K562 (cell line): Measurements from ENCODE around the gene HCN3. TPM values are rescaled to one million over a fixed set of nuclear protein-coding genes. Genes with fewer than 3 reads are reported as not detected.

Source experiments
- BCL6 ChIP-seq: fragments of 250-450 bp; sonication (Bioruptor Pico); IDR thresholded peaks from 2 replicates; pipeline ENCODE4 v1.4.0; 2020
- CHD1 ChIP-seq: fragments of 200-600 bp; sonication (generic); IDR thresholded peaks from one replicate; pipeline ENCODE4 v1.6.1; 2012; ENCODE audit warnings: mild to moderate bottlenecking, moderate library complexity, low read length, inconsistent platforms
- GABPB1 ChIP-seq: sonication (generic); formaldehyde crosslinking; IDR thresholded peaks from 2 replicates; pipeline ENCODE4 v1.8.0; 2022; ENCODE audit warnings: mild to moderate bottlenecking, missing genetic modification reagents
- ID3 ChIP-seq, 2 experiments: fragments of 250-450 bp in 1 of 2; fragments of 450-650 bp in 1 of 2; sonication (Bioruptor Pico) in 1 of 2; IDR thresholded peaks; 2 replicates each; pipeline versions ENCODE4 v1.6.1 to v1.8.0; 2016 to 2021; ENCODE audit warnings: mild to moderate bottlenecking in 2 of 2, moderate library complexity in 2 of 2, missing compliant biosample characterization in 1 of 2, missing genetic modification characterization in 1 of 2
- KAT8 ChIP-seq: fragments of 450-650 bp; IDR thresholded peaks from 2 replicates; pipeline ENCODE4 v1.6.1; 2016; ENCODE audit warnings: low read depth, mild to moderate bottlenecking
- KDM4B ChIP-seq, 2 experiments: fragments of 450-650 bp in 1 of 2; sonication (generic) in 1 of 2; IDR thresholded peaks; 2 replicates each; pipeline ENCODE4 v1.6.1; 2016 to 2017; ENCODE audit warnings: borderline replicate concordance in 2 of 2, antibody characterized with exemption in 1 of 2, low read depth in 1 of 2, mild to moderate bottlenecking in 1 of 2
- MBD2 ChIP-seq: sonication (generic); IDR thresholded peaks from 2 replicates; pipeline ENCODE4 v1.6.1; 2016; ENCODE audit warnings: low read depth, borderline replicate concordance
- PREB ChIP-seq: sonication (generic); formaldehyde crosslinking; IDR thresholded peaks from 2 replicates; pipeline ENCODE4 v1.8.1; 2023; ENCODE audit warnings: mild to moderate bottlenecking, missing genetic modification reagents
- SMARCB1 ChIP-seq: IDR thresholded peaks from 2 replicates; pipeline ENCODE4 v1.6.1; 2011; ENCODE audit warnings: improper control_type of control experiment, low read depth; ENCODE audit not compliant: insufficient read length
- STAT6 ChIP-seq: sonication (generic); formaldehyde crosslinking; IDR thresholded peaks from 2 replicates; pipeline ENCODE4 v1.8.1; 2023; ENCODE audit warnings: mild to moderate bottlenecking, missing genetic modification reagents
- TFAP4 ChIP-seq: sonication (generic); formaldehyde crosslinking; IDR thresholded peaks from 2 replicates; pipeline ENCODE4 v1.8.0; 2022; ENCODE audit warnings: missing genetic modification reagents, mild to moderate bottlenecking, moderate library complexity, borderline replicate concordance
- ZBTB11 ChIP-seq, 3 experiments: fragments of 200-800 bp in 1 of 3; fragments of 250-450 bp in 1 of 3; fragments of 450-650 bp in 1 of 3; sonication (Bioruptor Pico) in 1 of 3; sonication (Bioruptor generic) in 1 of 3; formaldehyde crosslinking in 1 of 3; IDR thresholded peaks; 2 replicates each; pipeline versions ENCODE4 v1.6.1 to v1.8.0; 2016 to 2022; ENCODE audit warnings: mild to moderate bottlenecking in 2 of 3, missing genetic modification characterization in 2 of 3, missing compliant biosample characterization in 1 of 3, moderate library complexity in 1 of 3
- ZBTB7A ChIP-seq: IDR thresholded peaks from 2 replicates; pipeline ENCODE4 v1.6.1; 2011; ENCODE audit warnings: low read depth, mild to moderate bottlenecking, low read length, moderate library complexity, borderline replicate concordance; ENCODE audit not compliant: control insufficient read depth
- ZNF57 ChIP-seq: fragments of 450-650 bp; formaldehyde crosslinking; IDR thresholded peaks from 2 replicates; pipeline ENCODE4 v1.4.0; 2020; ENCODE audit warnings: mild to moderate bottlenecking, moderate library complexity
- ZNF668 ChIP-seq: fragments of 250-450 bp; sonication (Bioruptor Pico); IDR thresholded peaks from 2 replicates; pipeline ENCODE4 v1.8.0; 2022; ENCODE audit warnings: mild to moderate bottlenecking, inconsistent platforms
- ZNF75A ChIP-seq: fragments of 450-650 bp; formaldehyde crosslinking; IDR thresholded peaks from 2 replicates; pipeline ENCODE4 v1.4.0; 2020; ENCODE audit warnings: mild to moderate bottlenecking
- ZSCAN29 ChIP-seq: fragments of 450-650 bp; IDR thresholded peaks from 2 replicates; pipeline ENCODE4 v1.6.1; 2017
- ZSCAN32 ChIP-seq: fragments of 450-650 bp; formaldehyde crosslinking; IDR thresholded peaks from 2 replicates; pipeline ENCODE4 v1.4.0; 2020; ENCODE audit warnings: mild to moderate bottlenecking, moderate library complexity
- polyA plus RNA-seq, 8 experiments: library from polyadenylated mRNA; depleted of rRNA in 4 of 8; stranded (reverse) in 5 of 8; unstranded in 3 of 8; fragments of >200 nt; fragmentation: Nextera tagmentation in 2 of 8; fragmentation: Illumina TruSeq in 1 of 8; extraction: Ambion mirVana in 2 of 8; extraction: Trizol in 1 of 8; gene quantifications; 2 replicates each; pipeline versions ENCODE4 v1.2.1 to v1.2.3, GENCODE V29; 2011 to 2014; ENCODE audit warnings: inconsistent platforms in 1 of 8, missing spikeins in 1 of 8
- total RNA-seq, 7 experiments: library from RNA; depleted of rRNA in 6 of 7; stranded (reverse); fragments of >200 nt in 6 of 7; fragmentation: Illumina TruSeq in 2 of 7; extraction: Trizol in 2 of 7; gene quantifications; 2 replicates each; pipeline versions ENCODE4 v1.2.1 to v1.2.3, GENCODE V29; 2011 to 2021; ENCODE audit warnings: low replicate concordance in 1 of 7

Gene HCN3
- total and polyA plus RNA-seq, 9 of the 15 experiments (the other 6 are each of a cell fraction or from before 2014, with no cell fraction given) = 0.91 to 9.7 (median 3.9) TPM

- TF ChIP-seq CHD1 = no peak
- TF ChIP-seq ZNF668 (CRISPR knock-in tag) = no peak
- TF ChIP-seq ID3 (CRISPR knock-in tag; IDR thresholded peaks at IDR 0.05) = no peak
- TF ChIP-seq ID3 (tag; IDR thresholded peaks at IDR 0.05) = no peak; the same call in 1 of the 2 replicates
- TF ChIP-seq ZBTB11 (CRISPR knock-in tag; IDR thresholded peaks at IDR 0.05) = peak in 1 of 3 experiments; percentile 79; a peak in 2 of 6 replicates
- peak; percentile 82 for TF ChIP-seq ZBTB7A
- no peak for TF ChIP-seq SMARCB1
- no peak for TF ChIP-seq ZNF75A (CRISPR knock-in tag)
- no peak for TF ChIP-seq STAT6 (CRISPR knock-in tag)
- no peak for TF ChIP-seq ZSCAN32
- TF ChIP-seq ZNF57 (CRISPR knock-in tag) = no peak
- TF ChIP-seq TFAP4 = peak; percentile 78
- no peak for TF ChIP-seq BCL6
- TF ChIP-seq GABPB1 (CRISPR knock-in tag) = peak; percentile 73; the same call in 1 of the 2 replicates
- TF ChIP-seq KDM4B (IDR thresholded peaks at IDR 0.05; ENCODE audit: borderline replicate concordance in 2 of 2, low read depth in 1 of 2) = peak in 1 of 2 experiments; percentile 74; a peak in 1 of 4 replicates
- TF ChIP-seq KAT8 = no peak
- peak; percentile 76 for TF ChIP-seq MBD2
- TF ChIP-seq PREB (CRISPR knock-in tag) = no peak
- TF ChIP-seq ZSCAN29 = no peak
Measured at GRCh38 chr1:155255243-155256007, 21.8 kb upstream of the HCN3 start, which contains the start of gene ENTREP3 (continued).
